Endothelial cell of umbilical vein (primary cell): ENCODE measurements around the gene CCDC188. TPM values are rescaled to one million over a fixed set of nuclear protein-coding genes. Genes with fewer than 3 reads are reported as not detected.

ENCODE experiments used
- BruUV-seq: library from RNA; stranded (reverse); fragments of 400-500 nt; replicated peaks from 2 replicates; lab custom pipeline; 2021; lab: Mats Ljungman, UMichigan
- CTCF ChIA-PET: fragments of 300-600, 350-600 bp; sonication (Branson Sonifier 250); formaldehyde crosslinking; loops from one replicate; lab custom pipeline; 2021; ENCODE audit warnings: antibody characterized with exemption, inconsistent platforms; lab: Charles Lee
- POLR2A ChIA-PET: fragments of 300-600, 350-600 bp; sonication (Branson Sonifier 250); formaldehyde crosslinking; loops from one replicate; lab custom pipeline; 2021; ENCODE audit warnings: antibody characterized with exemption, inconsistent platforms; lab: Charles Lee
- DNase-seq: peaks from one replicate; pipeline ENCODE4 v3.0.0-alpha.2; 2011; ENCODE audit warnings: low read depth, low spot score
- FAIRE-seq: peaks from 2 replicates; lab custom pipeline; 2011; peaks lifted over from hg19 to GRCh38; lab: Jason Lieb, UNC
- H2AFZ ChIP-seq: 2 replicates; pipeline ENCODE4 v1.6.0; 2012; ENCODE audit warnings: low read depth, low read length, control low read depth, inconsistent platforms
- H3K27ac ChIP-seq: 2 replicates; pipeline ENCODE4 v1.5.1; 2011; ENCODE audit warnings: low read depth, mild to moderate bottlenecking, control low read depth, low read length, moderate library complexity; ENCODE audit not compliant: insufficient read depth
- H3K27me3 ChIP-seq, 2 experiments: 2 replicates each; pipeline versions ENCODE4 v1.6.0 to v1.6.1; 2011; ENCODE audit warnings: low read length in 2 of 2, mixed read lengths in 1 of 2; ENCODE audit not compliant: control insufficient read depth in 2 of 2, insufficient read depth in 2 of 2
- H3K36me3 ChIP-seq, 2 experiments: 2 replicates in 1 of 2; 3 replicates in 1 of 2; pipeline ENCODE4 v1.5.1; 2011; ENCODE audit warnings: low read length in 2 of 2, mild to moderate bottlenecking in 1 of 2, moderate library complexity in 1 of 2; ENCODE audit not compliant: control insufficient read depth in 2 of 2, insufficient read depth in 2 of 2; ENCODE audit errors: extremely low read depth in 1 of 2
- H3K4me1 ChIP-seq: 3 replicates; pipeline ENCODE4 v1.5.1; 2011; ENCODE audit warnings: mild to moderate bottlenecking, low read length; ENCODE audit not compliant: control insufficient read depth, insufficient read depth; ENCODE audit errors: extremely low read depth
- H3K4me2 ChIP-seq: 2 replicates; pipeline ENCODE4 v1.6.1; 2011; ENCODE audit warnings: low read length, control low read depth, mixed read lengths; ENCODE audit not compliant: insufficient read depth
- H3K4me3 ChIP-seq, 3 experiments: fragments of 200-600 bp in 1 of 3; sonication (generic), shearing (Covaris generic) in 1 of 3; replicated peaks in 1 of 3; 2 replicates each; pipeline ENCODE4 v1.5.1; 2011 to 2016; ENCODE audit warnings: control low read depth in 3 of 3, low read length in 3 of 3, mild to moderate bottlenecking in 2 of 3, inconsistent platforms in 1 of 3, low read depth in 1 of 3, moderate library complexity in 1 of 3; ENCODE audit not compliant: insufficient read depth in 1 of 3
- H3K79me2 ChIP-seq: 2 replicates; pipeline ENCODE4 v1.6.0; 2012; ENCODE audit warnings: low read length, inconsistent platforms; ENCODE audit not compliant: control insufficient read depth, insufficient read depth
- H3K9ac ChIP-seq: replicated peaks from 2 replicates; pipeline ENCODE3; 2011; ENCODE audit warnings: low read length, control low read depth; ENCODE audit not compliant: insufficient read depth; ENCODE audit errors: extremely low read depth
- H3K9me1 ChIP-seq: replicated peaks from 3 replicates; pipeline ENCODE4 v1.6.0; 2011; ENCODE audit warnings: mild to moderate bottlenecking, low read length; ENCODE audit not compliant: control insufficient read depth, insufficient read depth; ENCODE audit errors: extremely low read depth
- H3K9me3 ChIP-seq: replicated peaks from 2 replicates; pipeline ENCODE4 v1.5.1; 2012; ENCODE audit warnings: low read length, inconsistent platforms; ENCODE audit not compliant: control insufficient read depth, insufficient read depth
- H4K20me1 ChIP-seq: replicated peaks from 2 replicates; pipeline ENCODE3; 2011; ENCODE audit warnings: mild to moderate bottlenecking, low read length; ENCODE audit not compliant: control insufficient read depth, insufficient read depth; ENCODE audit errors: extremely low read depth
- EZH2 ChIP-seq: IDR thresholded peaks from 2 replicates; pipeline ENCODE4 v1.6.1; 2012; ENCODE audit warnings: borderline replicate concordance, low read depth, mild to moderate bottlenecking, moderate library complexity, low read length, inconsistent platforms; ENCODE audit not compliant: severe bottlenecking
- FOS ChIP-seq: IDR thresholded peaks from 2 replicates; pipeline ENCODE4 v1.6.1; 2011; ENCODE audit warnings: mild to moderate bottlenecking, low read length, moderate library complexity, borderline replicate concordance; ENCODE audit not compliant: insufficient read depth
- JUN ChIP-seq: IDR thresholded peaks from 2 replicates; pipeline ENCODE4 v1.6.1; 2011; ENCODE audit warnings: borderline replicate concordance, low read depth; ENCODE audit not compliant: insufficient read length, insufficient read depth
- POLR2A ChIP-seq: IDR thresholded peaks from 2 replicates; pipeline ENCODE4 v1.6.1; 2012; ENCODE audit warnings: low read depth, mild to moderate bottlenecking, control low read depth, low read length
- dilution Hi-C: fragments of 300-500 bp; cut with MboI; formaldehyde crosslinking; loops from one replicate; pipeline ENCODE4 v1.15.0; 2019; ENCODE audit warnings: low sequenced_read_pairs; ENCODE audit not compliant: extremely low pct_ligation_motif_present
- intact Hi-C: fragments of 100-400 bp; cut with micrococcal nuclease; formaldehyde crosslinking; loops from one replicate; pipeline ENCODE4 v1.10.0; 2022
- polyA plus RNA-seq, 4 experiments: library from polyadenylated mRNA; depleted of rRNA in 3 of 4; stranded (reverse) in 3 of 4; unstranded in 1 of 4; fragments of >200 nt; gene quantifications; 2 replicates each; pipeline versions ENCODE4 v1.2.1 to v1.2.3, GENCODE V29; 2011 to 2012; ENCODE audit warnings: missing spikeins in 1 of 4
- total RNA-seq: library from RNA; stranded (reverse); gene quantifications from 2 replicates; pipeline ENCODE4 v1.2.3, GENCODE V29; 2021
- TF ChIP-seq, protein P1 (sequence below): IDR thresholded peaks from 2 replicates; pipeline ENCODE4 v1.6.1; 2011; ENCODE audit not compliant: insufficient read depth, insufficient read length
- TF ChIP-seq, protein P2 (sequence below), 2 donors: IDR thresholded peaks; 1 replicate in 1 of 2; 2 replicates in 1 of 2; pipeline ENCODE4 v1.5.1; 2011; ENCODE audit warnings: low read length in 2 of 2, mild to moderate bottlenecking in 2 of 2, moderate library complexity in 2 of 2, control low read depth in 1 of 2, inconsistent platforms in 1 of 2, low read depth in 1 of 2; ENCODE audit not compliant: insufficient read depth in 1 of 2; ENCODE audit errors: extremely low read depth in 1 of 2

The CCDC188 gene
- total and polyA plus RNA-seq, 2 donors (not counting 3 experiments of a cell fraction or from before 2014, with no cell fraction given), result 9.4 to 9.8 TPM

DNA sequence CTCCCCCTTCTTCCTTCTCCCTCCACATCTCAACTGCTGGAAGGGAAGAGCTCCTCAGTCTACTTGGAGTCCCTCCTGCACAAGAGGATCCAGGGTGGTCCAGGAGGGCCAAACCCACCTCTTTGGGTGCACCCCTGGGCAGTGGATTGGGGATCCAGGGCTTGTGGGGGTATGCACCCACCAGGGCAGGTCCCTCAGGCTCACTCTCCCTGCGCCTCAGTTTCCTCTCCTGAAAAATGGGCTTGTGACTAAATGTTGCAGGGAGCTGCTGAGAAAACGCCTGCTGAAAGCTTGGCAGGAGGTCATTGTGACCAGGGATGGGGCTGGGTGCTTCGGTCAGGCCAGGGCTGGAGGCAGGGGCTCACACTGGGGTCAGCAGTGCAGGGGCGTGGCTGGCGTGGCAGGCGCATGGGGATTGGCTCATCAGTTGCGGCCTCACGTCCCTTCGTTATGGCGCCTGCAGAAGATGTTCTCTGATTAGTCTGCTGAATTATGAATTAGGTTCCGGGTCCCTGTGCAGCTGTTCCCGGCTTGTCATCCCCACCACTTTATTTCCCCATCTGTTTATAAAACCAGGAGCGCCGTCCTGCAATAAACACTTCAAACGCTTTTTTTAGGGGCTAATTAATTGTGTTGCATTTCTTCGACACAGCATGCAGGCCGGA lies 25.7 kb upstream of the CCDC188 start:
- BruUV-seq, result no TSS peak
- H3K4me2 ChIP-seq, result no peak overlapping the region
- no peaks in the 10 kb centered on the region for H3K9me3 ChIP-seq
- intact Hi-C loops (no loop called here), dilution Hi-C loops (no loop called here)
- H3K9ac ChIP-seq, result no peak overlapping the region
- no peaks in the 10 kb centered on the region for H3K9me1 ChIP-seq
- no peaks in the 10 kb centered on the region for H3K27me3 ChIP-seq
- ChIA-PET CTCF (interaction anchor here (2.9 kb wide), 1 partner anchor 62 kb away, joined by 19 read pairs; no protein-coding TSS in a partner anchor), POLR2A (no interaction called here)
- no peaks in the 10 kb centered on the region for H3K4me1 ChIP-seq
- H3K27ac ChIP-seq, result no peak overlapping the region
- no peaks in the 10 kb centered on the region for H3K36me3 ChIP-seq
- FAIRE-seq (no peak), DNase-seq (no peak)
- TF ChIP-seq JUN (no peak), FOS (no peak), EZH2 (no peak), POLR2A (no peak)
- TF ChIP-seq, protein P1, sequence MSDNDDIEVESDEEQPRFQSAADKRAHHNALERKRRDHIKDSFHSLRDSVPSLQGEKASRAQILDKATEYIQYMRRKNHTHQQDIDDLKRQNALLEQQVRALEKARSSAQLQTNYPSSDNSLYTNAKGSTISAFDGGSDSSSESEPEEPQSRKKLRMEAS, result no peak
- TF ChIP-seq, protein P2, sequence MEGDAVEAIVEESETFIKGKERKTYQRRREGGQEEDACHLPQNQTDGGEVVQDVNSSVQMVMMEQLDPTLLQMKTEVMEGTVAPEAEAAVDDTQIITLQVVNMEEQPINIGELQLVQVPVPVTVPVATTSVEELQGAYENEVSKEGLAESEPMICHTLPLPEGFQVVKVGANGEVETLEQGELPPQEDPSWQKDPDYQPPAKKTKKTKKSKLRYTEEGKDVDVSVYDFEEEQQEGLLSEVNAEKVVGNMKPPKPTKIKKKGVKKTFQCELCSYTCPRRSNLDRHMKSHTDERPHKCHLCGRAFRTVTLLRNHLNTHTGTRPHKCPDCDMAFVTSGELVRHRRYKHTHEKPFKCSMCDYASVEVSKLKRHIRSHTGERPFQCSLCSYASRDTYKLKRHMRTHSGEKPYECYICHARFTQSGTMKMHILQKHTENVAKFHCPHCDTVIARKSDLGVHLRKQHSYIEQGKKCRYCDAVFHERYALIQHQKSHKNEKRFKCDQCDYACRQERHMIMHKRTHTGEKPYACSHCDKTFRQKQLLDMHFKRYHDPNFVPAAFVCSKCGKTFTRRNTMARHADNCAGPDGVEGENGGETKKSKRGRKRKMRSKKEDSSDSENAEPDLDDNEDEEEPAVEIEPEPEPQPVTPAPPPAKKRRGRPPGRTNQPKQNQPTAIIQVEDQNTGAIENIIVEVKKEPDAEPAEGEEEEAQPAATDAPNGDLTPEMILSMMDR (IDR thresholded peaks at IDR 0.05; ENCODE audit: extremely low read depth in 1 of 2, insufficient read depth in 1 of 2, low read depth in 1 of 2, low read length in 2 of 2), result no peak
- no peaks in the 10 kb centered on the region for H3K79me2 ChIP-seq
- no peak overlapping the region for H2AFZ ChIP-seq
- H3K4me3 ChIP-seq, result no peak overlapping the region
- H4K20me1 ChIP-seq, result no peaks in the 10 kb centered on the region
